GM18873 (cell line): ENCODE results near the gene PCID2.
A peak's percentile ranks its signal among the peaks of the same experiment; 100 is the strongest.
"Not testable (repeated sequence)": the region's sequence is repeated elsewhere in the genome, so short reads cannot be mapped to it uniquely, and the experiment has no call there.

Experiments used
- ATAC-seq: cut with Tn5 transposase; IDR thresholded peaks from one replicate; pipeline ENCODE4 v1.9.1; 2021; ENCODE audit warnings: mild to moderate bottlenecking, moderate library complexity, moderate number of reproducible peaks; ENCODE audit not compliant: unreplicated experiment, low FRiP score

PCID2 gene

DNA sequence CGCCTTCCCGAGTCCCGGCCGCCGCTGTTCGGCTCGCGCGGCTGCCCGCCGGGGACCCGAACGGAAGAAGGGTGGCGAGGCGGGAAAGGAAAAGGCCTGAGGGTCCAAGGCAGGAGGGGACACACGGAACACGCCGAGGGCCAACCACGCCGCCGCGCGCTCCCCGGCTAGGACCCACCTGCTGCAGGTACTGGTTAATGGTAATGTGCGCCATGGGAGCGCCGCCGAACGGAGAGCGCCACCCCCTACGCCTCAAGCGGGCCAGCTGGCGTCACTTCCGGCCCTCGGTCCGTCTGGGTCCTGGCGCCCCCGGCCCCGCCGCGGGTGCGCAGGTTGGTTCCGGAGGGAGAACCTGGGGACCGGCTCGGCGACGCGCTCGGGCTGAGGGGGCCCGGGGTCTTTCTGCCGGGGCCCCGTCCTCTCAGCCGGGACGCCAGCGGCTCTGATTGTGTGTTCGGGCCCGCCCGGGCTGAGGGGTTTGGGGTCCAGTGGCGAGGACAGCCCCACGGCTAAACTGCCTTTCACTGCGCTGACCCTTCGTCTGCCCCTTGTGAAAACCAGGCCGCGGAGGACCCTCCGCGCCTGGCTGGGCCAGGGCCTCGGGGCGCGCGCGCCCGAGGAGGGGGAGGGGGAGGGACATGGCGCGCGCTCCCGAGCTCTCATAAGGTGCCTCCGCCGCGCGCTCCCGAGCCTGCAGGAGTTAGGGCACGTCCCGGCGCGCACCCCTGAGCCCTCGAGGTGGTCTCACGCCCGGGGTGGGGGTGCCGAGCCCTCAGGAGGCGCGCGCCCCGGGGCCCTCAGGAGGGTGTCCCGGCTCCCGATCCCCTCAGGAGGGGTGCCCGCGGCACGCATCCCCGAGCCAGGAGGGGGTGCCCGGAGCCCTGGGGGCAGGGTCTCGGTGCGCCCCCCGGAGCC lies at the start of gene PCID2:
Gene PCID2 (minus strand): TSS at position 249 of the 915 bp plus-strand sequence. CDS start 35 bp downstream, at position 214.
- ATAC-seq, result peak; percentile 67

DNA sequence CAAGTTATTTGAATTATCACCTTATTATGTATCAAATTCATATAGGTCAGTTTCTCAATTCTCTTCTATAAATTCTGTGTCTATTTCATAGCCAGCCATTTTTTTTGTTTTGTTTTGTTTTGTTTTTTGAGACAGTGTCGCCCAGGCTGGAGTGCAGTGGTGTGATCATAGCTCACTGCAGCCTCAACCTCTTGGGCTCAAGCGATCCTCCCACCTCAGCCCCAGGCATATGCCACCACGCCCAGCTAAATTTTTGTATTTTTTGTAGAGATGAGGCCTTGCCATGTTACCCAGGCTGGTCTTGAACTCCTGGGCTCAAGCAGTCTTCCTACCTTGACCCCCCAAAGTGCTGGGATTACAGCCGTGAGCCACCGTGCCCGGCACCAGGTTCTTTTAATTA lies 49.4 kb upstream of the PCID2 start:
- ATAC-seq, result not testable (repeated sequence)

DNA sequence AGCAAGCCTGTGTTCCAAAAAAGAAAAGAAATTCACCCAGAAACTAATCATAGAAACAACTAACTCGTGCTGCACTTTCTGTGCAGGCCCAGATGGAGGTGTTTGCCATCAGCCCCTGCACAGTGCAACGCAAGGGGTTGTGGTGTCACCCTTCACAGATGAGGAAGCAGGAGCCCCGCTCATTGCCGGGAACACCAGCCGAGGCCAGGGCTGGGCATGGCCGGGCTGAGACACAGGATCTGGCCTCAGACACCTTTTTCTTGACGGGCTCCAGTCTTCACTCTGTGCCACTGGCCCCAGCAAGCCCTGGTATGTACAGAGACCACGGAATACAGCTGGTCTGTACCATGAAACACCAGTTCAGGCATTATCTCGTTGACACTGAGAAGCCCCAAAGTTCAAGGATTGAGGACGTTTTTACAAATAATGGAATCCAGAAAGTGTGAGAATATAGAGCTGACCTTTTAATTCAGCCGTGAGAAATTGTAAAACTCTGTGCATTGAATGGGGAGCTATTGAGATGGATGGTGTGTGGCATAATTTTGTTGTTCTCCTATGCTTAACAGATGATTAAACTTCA lies 44.1 kb upstream of the PCID2 start:
- no peak for ATAC-seq

DNA sequence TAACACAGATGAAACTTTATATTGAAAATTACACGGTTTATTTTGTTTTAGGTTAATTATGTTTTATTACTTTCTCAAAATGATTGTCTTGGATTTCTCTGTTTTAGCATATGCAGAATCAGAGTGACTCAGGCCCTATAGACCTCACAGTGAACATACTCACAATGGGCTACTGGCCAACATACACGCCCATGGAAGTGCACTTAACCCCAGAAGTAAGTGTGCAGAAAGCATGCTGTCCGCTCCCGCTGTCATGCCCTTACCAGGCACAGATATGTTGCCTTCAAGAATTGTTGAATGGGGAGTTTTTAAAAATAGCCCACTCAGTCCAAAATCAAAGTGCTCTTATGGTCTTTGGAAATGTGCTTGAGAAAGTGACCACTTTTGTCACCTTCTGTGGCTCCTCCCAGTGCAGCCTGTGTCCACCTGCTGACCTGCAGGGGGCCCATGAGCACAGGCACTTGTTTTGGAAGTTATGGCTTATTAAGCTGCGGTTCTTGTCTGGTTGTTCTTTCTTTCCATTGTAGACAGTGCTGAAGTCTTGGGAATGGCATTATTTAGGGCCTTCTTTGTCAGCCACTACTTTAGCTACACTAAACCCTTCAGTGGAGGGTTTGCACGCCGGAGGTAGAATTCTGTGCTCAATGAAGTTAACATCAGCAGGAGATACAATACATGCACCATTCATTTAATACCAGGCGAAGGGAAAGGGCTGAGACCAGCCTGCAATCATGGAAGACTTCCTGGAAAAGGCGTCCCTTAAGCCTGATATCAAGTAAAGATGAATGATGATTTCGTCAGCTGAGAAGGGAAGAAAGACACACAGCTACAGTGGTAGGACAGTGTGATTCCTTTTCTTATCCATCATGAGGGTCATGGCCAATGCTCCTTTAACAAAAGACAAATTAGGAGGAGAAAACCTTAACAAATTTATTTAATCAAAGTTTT lies 37.7 kb upstream of the PCID2 start:
- ATAC-seq, result no peak

DNA sequence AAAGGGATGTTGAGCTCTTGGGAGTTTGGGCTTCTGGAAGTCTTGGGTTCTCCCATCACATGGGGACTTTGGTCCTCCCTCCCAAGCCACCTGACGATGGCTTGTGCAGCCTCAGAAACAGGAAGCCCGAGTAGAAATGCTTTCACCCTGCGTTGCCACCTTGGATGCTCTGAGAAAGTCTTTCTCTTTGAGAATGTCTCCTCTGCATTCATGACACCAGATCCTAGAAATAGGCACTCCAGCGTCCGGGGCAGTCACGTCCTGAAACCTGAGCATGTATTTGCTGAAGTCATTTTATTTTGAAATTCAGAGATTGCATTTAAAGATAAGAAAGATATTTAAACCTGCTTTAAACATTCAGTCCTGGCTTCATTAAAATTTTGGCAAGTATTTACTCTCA lies 35.4 kb upstream of the PCID2 start:
- ATAC-seq, result no peak

DNA sequence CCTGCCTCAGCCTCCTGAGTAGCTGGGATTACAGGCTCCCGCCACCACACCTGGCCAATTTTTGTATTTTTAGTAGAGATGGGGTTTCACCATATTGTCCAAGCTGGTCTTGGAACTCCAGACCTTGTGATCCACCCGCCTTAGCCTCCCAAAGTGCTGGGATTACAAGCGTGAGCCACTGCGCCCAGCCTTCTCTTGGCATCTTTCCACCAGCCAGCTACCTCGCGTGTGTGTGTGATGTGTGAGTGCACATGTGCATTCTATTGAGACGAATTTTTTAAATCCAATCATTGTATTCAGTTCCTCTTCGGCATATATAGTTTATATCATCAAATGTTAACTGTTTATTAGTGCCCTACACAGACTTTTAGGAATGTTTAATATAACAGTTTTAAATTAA lies 33.2 kb upstream of the PCID2 start:
- ATAC-seq, result not testable (repeated sequence)

DNA sequence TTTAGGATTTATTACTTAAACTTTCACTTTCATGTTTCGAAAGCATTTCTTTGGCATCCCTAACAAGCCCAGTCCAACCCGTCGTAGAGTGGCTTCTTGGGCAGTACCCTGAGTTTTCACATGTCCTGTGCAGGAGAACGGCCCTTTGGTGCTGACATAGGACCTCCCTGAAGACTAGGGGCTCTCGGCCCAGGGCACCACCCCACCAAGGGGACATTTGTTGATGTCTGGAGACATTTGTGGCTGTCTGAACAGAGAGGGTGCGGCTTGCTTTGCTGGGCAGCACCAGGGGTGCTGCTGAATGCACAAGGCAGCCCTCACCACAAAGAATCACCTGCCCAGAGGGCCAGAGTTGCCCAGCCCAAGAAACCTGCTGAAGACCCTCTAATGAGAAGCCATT lies 31.5 kb upstream of the PCID2 start:
- no peak for ATAC-seq

DNA sequence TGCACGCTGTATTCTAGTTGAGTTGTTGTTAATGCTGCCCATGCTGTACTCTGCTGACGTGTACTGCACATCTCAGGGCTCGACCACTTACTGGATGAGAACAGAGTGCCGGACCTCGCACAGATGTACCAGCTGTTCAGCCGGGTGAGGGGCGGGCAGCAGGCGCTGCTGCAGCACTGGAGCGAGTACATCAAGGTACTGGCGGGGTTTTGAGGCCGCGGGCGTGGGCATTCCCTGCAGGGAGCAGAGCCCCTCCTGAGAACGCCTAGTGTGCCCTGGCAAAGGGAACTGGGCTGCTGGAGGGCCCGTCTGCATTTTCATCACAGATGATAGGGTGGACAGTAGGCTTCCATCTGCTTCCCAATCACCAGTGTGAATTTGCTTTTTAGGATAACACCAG lies 30.9 kb upstream of the PCID2 start:
- no peak for ATAC-seq

DNA sequence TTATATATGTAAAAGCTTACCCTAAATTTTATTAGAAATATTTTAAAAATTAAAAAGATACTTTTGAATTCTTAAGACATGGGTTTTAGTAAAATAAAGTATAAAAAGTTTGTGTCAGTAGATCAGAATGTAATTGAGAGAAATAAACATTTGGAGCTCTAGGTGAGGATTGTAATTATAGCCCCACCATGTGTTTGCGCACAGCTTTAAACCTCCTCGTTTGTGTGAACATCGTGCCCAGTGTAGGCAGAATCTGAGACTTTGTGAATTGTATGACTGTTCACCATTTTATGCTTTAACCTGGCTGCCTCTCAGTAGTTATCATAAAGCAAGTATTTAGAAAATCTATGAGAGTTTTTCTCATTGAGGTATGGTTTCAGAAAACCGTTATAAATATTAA lies 30.1 kb upstream of the PCID2 start:
- ATAC-seq, result no peak

DNA sequence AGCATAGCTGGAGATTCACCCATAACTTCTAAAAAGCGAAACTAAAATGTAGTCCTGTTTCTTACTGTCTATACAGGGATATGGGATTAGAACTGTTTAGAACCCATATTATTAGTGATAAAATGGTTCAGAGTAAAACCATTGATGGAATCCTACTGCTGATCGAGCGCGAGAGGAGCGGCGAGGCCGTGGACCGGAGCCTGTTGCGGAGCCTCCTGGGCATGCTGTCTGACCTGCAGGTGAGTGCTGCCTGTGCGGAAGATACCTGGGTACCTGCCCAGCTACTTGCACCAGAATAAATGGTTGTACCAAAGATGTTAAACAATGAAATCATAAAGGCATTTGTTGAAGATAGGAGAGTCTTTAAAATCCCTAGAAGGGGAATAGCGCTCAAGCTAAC lies 24.6 kb upstream of the PCID2 start:
- ATAC-seq, result no peak

DNA sequence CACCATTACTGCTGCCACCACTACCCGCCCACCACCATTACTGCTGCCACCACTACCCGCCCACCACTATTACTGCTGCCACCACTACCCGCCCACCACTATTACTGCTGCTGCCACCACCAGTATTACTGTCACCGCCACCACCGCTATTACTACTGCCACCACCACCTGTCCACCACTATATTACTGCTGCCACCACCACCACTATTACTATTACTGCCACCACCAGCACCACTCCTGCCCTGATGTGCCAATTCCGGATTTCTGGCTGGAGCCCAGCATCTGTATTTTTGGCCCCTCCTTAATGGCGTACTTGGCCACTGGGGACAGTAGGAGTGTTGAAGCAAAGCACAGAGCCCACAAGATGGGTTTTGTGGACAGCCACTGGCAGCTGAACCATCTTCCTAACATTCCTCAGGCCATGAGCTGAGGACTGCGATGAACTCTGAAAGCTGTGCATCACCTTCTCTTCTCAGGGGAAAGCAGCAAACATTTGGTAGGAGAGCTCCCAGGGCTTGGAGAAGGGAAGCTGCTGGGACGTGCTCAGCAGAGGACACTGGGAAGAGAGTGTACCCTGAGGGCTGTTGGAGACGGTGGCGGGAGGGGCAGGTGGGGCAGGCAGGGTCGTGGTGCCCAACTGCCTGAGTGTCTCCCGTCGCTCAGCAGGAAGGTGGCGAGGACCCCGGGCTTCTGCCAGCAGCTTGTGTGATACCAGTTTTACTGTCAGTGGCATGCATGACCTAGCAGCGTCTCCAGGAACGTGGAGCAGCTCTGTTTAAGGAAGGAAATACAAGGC lies 23.9 kb upstream of the PCID2 start:
- ATAC-seq, result no peak

DNA sequence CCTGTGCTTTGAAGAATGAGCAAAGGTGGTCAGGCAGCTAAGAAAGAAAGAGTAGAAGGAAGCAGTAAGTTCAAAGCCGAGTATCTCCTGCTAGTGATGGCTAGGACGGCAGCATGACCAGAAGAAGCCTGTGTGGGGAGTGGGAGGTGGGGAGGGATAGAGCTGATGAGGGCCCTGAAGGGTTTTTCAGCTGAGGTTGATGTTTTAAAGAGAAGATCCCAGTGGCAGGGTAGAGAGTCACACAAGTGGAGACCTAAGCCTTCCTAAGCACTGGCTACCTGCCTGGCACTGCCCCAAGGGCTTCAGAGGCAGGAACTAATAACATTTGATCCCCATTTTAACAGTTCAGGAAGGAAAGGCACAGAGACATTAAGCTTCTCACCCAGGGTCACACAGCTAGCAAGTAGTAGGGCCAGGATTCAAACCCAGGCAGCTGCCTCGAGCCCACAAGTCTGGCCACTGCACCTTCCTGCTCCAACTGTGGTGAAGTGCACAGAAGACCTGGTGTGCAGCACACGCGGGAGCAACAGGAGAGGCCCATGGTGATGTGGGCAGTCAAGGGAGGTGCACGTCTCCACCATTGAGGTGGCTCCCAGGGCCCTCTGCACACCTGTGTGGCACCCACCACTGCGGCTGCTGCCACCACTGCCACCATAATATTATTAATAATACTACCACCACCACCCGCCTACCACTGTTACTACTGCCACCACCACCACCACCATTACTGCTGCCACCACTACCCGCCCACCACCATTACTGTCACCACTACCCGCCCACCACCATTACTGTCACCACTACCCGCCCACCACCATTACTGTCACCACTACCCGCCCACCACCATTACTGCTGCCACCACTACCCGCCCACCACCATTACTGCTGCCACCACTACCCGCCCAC lies 23.1 kb upstream of the PCID2 start:
- ATAC-seq, result no peak

DNA sequence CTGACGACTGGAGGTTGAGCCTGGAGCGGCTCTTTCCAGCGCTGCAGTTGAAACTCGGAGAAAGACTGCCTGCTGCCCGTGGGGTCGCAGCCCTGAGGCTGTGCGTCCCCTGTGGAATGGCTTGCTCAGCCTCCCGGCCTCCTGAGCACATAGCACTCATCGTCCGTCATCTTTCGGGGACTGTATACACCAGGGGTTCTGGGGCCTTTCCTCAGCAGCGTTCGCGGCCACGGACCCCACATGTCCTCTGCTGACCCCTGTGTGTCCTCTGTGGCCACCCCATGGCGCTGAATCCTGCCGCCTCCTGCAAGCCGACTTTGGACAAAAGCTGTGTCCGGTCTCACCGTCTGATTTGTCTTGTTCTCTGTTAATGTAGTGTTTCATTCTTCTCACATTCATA lies 21.3 kb upstream of the PCID2 start:
- no peak for ATAC-seq

DNA sequence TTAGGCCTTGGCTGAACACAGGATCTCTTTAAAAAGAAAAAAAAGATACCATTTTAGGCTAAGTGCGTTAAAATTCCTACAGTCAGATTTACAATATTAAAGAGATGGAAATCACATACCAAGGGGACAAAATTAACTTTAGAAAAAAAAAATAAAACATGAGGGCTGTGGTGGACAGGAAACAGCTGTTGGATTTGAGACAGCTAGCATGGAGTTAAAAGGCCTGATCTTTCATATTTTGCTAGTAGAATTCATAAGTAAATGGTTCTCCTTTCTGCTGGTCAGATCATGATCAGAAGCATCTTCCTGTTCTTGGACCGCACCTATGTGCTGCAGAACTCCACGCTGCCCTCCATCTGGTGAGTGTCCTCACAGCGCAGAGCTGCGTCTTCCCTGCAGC lies 20.7 kb upstream of the PCID2 start:
- ATAC-seq, result no peak

DNA sequence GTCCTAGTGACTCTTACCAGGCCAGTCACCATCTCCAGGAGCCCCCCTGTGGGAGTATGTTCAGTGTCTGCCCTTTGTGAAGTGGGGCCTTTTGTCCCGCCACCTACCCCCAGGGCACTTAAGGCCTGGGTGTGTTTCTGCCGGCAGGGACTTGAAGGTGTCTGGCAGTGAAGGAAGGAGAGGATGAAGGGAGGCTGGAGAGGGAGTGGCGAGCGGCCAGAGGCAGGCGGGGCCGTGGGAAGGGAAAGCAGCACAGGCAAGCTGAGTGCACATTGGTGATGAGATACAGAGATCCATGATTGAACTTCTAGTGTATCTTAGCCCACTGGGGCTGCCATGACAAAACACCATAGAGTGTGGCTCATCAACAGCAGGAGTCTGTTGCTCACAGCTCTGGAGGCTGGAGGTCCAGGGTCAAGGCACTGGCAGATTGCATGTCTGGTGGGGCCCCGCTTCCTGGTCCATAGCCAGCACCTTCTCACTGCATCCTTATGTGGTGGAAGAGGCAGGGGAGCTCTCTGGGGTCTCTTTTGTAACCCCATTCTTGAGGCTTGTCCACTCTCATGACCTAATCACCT lies 18.5 kb upstream of the PCID2 start:
- no peak for ATAC-seq

DNA sequence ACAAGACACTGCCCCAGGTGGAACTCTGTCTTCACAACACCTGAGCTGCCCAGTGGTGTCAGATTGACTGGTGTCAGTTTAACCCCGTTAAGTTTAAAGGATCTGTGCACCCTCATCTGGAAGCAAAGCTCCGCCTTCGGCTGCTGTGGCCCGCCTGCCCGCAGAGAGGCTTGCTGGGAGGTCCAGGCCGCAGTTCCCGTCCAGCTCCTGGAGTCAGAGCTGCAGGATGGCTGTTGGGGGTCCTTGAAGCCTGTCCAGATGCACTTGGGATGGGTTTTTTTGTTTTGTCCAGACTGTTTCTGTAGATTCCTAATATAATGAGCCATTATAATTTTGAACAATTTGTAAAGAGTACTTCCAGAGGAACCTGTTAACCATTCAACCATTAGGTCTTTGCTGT lies 17.0 kb upstream of the PCID2 start:
- no peak for ATAC-seq

DNA sequence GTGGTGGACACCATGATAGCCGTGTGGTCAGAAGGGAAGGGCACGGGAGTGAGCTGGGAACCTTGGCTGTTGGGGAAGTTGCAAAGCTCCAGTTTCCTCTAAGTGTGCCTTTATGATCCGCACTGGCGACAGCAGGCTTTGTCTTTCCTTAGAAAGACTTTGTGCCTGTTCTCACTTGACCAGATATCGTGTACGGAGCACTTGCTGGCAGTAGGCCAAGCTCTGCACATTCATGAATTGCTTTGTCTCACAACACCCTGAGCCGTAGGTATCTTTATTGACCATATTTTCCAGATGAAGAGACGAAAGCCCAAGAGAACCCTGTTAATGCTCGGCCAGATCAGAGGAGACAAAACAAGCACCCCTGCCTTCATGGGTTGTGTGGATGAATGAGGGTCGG lies 16.0 kb upstream of the PCID2 start:
- no peak for ATAC-seq

DNA sequence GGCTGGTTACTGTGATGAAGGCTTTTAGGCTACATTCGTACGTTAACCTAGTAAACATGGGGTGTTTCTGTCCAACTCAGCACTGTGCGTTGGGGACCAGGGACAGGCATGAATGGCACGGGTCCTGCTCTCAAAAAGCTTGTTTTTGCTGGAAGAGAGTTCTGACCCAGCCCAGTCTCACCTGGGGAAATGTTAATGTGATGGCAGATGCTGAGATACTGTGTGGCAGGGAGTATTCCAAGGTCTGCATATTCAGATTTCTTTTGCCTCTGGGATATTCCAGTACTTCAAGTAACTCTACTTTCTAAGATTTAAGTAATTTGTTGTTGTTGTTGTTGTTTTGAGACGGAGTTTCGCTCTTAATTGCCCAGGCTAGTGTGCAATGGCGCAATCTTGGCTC lies 14.6 kb upstream of the PCID2 start:
- no peak for ATAC-seq

DNA sequence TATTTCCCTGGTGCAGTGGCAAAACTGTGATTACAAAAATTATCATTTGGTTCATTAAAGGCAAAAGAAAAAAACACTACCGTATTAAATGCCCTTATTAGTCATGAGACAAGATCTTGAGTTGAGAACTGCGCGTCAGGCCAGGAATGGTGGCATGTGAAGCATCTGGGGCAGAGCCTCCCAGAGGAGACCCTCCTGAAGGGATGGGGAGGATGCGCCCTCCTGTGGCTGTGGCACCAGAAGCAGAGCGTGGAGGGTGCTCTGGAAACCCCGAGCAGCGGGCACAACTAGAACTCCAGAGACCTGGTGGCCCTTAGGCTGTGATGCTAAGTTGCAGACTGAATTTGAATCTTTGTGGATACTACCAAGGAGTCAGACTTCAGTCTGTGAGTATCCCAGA lies 12.4 kb upstream of the PCID2 start:
- no peak for ATAC-seq
